KOPT-K1 (cell line): Measurements from ENCODE around the gene SZT2.
"Not testable (repeated sequence)": the region's sequence is repeated elsewhere in the genome, so short reads cannot be mapped to it uniquely, and the experiment has no call there.

ENCODE experiments used
- H3K27ac ChIP-seq: fragments of 200-600 bp; sonication (generic); 2 replicates; pipeline ENCODE4 v1.5.1; 2016; ENCODE audit warnings: antibody characterized with exemption, mild to moderate bottlenecking, low read depth, low read length; ENCODE audit not compliant: poor library complexity, severe bottlenecking
- H3K36me3 ChIP-seq: fragments of 200-600 bp; sonication (generic); 2 replicates; pipeline ENCODE4 v1.5.1; 2017; ENCODE audit warnings: antibody characterized with exemption, mild to moderate bottlenecking, low read length, moderate library complexity; ENCODE audit not compliant: insufficient read depth
- H3K9me3 ChIP-seq: fragments of 200-600 bp; sonication (generic); 2 replicates; pipeline ENCODE4 v1.5.1; 2017; ENCODE audit warnings: antibody characterized with exemption, low read length, mild to moderate bottlenecking; ENCODE audit not compliant: insufficient read depth, poor library complexity, severe bottlenecking

SZT2 gene

DNA sequence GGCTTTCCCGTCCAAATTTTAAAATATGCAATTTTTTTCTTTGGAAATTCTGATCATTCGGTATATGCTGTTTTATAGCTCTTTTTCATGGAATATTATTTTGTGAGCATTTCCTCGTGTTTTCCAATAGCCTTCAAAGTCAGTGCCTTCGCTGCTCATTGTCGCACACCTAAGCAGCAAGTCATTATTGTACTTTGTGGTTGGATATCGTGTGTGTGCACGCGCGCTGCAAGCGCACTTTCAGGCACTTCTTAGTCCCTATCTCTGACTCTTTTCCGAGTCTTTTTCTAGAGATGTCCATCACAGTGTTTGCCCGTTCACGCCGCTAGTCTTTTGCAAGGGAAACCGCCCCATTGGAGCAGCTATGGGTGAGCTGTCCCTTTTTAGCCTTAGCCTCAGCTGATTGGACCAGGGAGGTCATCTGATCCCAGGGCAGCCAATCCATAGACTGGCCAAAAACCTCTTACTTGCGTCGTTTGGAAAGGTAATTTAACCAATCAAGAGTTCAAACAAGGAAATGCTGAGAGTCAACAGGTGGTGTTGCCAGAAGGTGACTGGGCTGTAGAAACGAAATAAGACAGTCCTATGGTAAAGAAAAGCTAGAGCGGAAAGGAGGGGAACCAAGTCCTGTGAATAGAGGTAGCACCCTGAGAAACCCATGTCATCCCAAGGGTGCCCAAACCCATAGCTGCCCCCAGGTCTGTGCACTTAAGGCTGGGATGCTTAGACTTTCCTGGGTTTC, 64.7 kb downstream of the SZT2 start:
- Histone ChIP-seq H3K9me3 (no peaks in the 10 kb centered on the region), H3K27ac (peak overlapping the region; percentile 51), H3K36me3 (peaks cover 33% of the 10 kb centered on the region)

DNA sequence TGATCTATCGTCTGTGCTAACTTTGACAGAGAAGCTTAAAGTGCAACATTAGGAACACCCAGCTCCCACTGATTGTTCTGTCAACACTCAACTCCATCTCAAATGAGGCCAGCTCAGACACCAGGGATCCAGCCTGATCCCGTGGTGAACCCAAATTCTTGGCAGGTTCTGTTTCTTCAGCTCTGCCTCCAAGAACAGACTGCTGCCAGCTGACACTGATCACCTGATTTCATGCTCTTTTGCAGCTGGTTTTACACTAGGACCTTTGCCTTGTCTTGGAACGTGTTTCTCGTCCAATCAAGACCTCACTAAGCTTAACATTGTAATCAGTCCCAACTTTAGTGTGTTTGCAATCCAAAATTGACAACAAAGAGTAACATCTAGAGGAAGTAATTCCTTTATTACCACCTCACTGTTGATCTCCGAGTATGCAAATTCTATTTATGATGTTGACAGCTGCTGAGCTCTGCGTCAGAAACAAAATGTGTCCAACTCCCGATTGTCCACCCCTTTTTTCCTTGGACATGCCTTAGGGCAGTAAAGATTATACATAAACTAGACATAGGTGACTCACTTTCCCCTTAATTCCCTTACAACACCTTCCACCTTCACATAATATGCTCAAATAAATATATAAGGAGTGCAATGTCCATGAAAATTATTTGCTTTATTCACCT, 65.7 kb downstream of the SZT2 start:
- H3K36me3 ChIP-seq: peaks cover 24% of the 10 kb centered on the region
- H3K27ac ChIP-seq: no peak overlapping the region
- no peaks in the 10 kb centered on the region for H3K9me3 ChIP-seq

DNA sequence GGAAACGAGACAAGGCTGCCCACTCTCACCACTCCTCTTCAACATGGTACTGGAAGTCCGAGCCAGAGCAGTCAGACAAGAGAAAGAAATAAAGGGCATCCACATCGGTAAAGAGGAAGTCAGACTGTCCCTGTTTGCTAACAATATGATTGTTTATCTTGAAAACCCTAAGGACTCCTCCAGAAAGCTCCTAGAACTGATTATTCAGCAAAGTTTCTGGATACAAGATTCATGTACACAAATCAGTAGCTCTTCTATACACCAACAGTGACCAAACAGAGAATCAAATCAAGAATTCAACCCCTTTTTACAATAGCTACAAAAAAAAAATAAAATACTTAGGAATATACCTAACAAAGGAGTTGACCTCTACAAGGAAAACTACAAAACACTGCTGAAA, 68.7 kb downstream of the SZT2 start:
- H3K9me3 ChIP-seq, H3K27ac ChIP-seq, H3K36me3 ChIP-seq: not testable (repeated sequence)

DNA sequence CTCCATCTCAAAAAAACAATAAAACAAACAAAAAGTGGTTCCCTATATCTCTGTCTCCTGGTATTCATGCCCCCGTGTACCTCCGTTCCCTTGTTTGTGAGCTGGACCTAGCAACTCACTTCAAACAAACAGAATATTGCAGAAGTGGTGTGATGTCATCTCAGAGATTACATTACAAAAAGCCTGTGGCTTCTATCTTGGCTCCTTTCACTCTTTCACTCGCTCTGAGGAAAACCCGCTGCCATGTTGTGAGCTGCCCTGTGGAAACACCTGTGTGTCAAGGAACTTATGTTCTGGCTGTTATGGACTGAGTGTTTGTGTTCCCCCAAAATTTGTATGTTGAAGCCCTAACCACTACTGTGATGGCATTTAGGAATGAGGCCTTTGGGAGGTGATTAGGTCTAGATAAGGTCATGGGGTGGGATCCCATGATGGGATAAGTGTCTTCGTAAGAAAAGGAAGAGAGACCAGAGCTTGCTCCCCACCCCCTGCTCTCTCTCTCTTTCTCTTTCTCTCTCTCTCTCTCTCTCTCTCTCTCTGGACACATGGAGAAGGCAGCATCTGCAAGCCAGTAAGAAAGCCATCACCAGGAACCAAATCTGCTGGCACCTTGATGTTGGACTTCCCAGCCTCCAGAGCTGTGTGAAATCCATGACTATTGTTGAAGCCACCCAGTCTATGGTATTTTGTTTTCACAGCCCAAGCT, 71.4 kb downstream of the SZT2 start:
- no peak overlapping the region for H3K27ac ChIP-seq

DNA sequence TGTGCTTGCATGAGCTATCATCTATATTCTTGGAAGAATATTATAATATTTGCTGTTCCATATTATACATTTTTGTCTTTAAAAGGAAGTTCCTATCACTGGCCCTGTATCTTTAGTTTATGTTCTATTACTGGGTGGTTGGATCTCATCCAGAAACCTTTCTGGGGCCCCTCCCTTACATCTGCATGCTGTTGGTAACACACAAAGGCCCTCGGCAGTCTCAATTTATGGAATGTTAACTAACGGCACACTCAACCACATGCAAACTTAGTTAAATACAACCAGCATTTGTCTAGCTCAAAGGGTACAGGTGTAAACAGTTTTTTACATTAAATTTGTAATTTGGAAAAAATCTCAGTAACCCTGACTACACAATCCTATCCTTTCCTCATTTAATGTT, 73.8 kb downstream of the SZT2 start:
- Histone ChIP-seq H3K27ac (no peak overlapping the region), H3K9me3 (no peaks in the 10 kb centered on the region), H3K36me3 (no peaks in the 10 kb centered on the region)

More for the DNA sequence above, 71.4 kb downstream of the SZT2 start:
- Histone ChIP-seq H3K36me3 (no peaks in the 10 kb centered on the region), H3K9me3 (no peaks in the 10 kb centered on the region)

DNA sequence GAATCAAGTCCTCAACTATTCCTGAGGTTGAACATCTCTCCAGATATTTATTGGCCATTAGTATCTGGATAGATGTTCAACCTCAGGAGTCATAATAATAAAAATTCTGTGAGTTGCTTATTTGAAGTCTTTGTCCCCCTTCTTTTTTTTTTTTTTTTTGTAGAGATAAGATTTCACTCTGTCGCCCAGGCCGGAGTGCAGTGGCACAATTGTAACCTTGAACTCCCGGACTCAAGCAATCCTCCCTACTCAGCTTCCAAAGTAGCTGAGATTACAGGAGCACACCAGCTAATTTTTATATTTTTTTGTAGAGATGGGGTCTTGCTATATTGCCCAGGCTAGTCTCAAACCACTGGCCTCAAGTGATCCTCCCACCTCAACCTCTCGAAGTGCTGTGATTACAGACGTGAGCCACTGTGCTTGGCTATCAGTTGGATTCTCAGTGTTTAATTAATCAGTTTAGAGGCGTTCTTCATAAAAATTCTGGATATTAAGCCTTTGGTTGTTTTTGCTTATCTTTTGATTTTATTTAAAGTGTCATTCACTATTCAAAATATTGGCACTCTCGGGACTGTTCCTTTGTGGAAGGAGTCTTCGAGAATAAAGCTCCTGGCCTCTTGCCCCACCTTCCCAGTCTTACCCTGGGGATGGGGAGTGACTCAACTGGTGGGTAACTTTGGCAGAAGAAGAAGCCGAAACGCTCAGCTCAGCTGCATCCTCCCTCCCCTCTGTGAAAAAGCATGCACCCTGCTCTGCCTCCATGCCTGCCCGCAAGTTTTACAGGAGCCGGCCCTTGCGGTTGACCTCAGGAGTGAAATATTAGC, 75.2 kb downstream of the SZT2 start:
- Histone ChIP-seq H3K9me3 (no peaks in the 10 kb centered on the region), H3K36me3 (no peaks in the 10 kb centered on the region), H3K27ac (no peak overlapping the region)

DNA sequence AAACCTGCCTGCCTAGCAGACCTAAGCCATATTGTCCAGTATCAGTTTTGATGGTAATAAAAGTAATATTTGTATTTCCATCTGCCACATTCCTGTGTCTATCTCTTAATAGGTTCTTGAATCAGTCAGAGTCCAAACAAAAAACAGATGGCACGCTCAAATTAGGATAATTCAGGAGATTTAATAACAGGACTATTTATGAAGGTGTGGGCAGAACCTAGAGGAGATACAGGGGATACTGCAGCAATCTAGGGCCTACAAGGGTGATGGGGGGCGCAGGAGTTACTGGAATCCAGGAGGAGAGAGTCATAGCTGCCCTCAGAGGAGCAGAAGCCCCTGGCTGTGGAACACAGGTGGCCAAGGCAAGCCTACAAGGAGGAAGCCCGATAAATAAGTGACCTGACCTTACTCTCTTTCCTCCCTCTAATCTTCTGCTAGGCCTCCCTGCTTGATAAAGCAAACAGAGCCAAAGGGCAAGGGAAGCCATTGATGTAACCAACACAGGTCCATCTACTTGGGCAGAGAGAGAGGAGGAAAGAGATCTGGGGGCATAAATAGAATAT, 75.9 kb downstream of the SZT2 start:
- Histone ChIP-seq H3K9me3 (no peaks in the 10 kb centered on the region), H3K27ac (no peak overlapping the region), H3K36me3 (no peaks in the 10 kb centered on the region)

DNA sequence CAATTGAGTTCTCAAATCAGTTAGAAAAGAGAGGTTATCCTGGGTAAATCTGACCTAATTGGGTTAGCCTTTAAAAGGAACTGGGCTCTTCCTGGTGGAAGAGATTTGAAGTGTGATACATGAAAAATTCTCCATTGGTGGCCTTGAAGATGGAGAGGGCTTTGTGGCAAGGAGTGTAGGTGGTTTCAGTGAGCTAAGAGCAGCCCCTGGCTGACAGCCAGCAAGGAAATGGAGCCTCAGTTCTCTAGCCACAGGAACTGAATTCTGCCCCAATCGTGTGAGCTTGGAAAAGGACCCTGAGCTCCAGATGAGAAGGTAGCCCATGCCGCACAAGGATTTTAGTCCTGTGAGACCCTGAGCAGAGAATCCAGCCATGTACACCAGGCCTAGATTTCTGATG, 76.7 kb downstream of the SZT2 start:
- Histone ChIP-seq H3K9me3 (no peaks in the 10 kb centered on the region), H3K27ac (no peak overlapping the region), H3K36me3 (no peaks in the 10 kb centered on the region)

DNA sequence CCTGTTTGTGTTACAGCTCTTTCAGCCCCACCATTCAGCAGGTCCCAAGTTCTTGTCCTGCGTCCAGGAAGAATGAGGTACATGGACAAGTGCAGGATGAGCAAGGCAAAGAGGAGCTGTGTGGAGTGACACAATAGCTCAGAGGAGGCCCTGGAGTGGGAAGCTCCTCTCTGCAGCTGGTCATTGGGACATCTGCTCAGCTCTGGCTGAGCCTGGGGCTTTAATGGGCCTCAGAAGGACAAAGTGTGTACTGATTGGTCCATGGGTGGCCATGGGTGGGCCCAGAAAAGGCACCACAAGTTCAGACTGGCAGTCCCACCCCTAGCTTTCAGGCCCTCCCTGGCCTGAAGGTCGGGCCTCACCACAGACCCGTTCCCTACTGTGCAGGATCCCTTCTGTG, 78.7 kb downstream of the SZT2 start:
- no peak overlapping the region for H3K27ac ChIP-seq
- H3K9me3 ChIP-seq: no peaks in the 10 kb centered on the region
- H3K36me3 ChIP-seq: no peaks in the 10 kb centered on the region

DNA sequence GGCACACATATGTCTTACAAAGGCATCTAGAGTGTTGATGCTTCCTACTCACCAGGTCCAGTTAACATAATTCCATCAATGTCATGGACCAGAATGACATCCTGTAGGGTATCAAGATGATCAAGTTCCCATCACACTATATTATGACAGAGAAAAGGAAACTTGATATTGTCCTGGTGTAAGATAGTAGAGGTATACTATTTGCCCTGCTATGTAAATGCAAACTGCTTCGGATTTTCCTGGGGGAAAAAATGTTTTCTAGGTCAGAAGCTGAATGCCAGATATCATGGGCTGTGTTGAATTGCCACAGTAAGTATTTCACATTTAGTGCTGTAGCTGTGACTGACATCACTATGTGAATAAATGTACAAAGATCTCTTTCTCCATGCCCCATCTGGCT, 80.2 kb downstream of the SZT2 start:
- H3K36me3 ChIP-seq: no peaks in the 10 kb centered on the region
- H3K27ac ChIP-seq: no peak overlapping the region
- H3K9me3 ChIP-seq: no peaks in the 10 kb centered on the region

DNA sequence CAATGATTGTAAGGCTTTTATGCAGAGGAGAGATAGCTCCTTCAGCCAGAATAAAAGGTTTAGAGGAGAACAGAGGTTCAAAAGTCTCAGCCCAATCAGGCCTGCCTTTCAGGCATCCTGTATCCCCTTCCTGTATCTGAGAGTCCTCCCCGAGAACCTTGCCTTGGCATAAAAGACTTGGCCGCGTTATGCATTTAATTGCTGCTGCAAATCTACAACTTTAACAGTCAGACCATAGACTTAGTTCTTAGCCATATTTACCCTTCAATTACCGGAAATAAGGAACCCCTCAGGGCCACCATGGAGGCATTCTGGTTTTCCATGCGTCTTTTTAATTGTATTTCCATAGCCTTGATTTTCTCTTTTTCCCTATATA, 82.4 kb downstream of the SZT2 start:
- Histone ChIP-seq H3K9me3 (no peaks in the 10 kb centered on the region), H3K36me3 (no peaks in the 10 kb centered on the region), H3K27ac (no peak overlapping the region)

DNA sequence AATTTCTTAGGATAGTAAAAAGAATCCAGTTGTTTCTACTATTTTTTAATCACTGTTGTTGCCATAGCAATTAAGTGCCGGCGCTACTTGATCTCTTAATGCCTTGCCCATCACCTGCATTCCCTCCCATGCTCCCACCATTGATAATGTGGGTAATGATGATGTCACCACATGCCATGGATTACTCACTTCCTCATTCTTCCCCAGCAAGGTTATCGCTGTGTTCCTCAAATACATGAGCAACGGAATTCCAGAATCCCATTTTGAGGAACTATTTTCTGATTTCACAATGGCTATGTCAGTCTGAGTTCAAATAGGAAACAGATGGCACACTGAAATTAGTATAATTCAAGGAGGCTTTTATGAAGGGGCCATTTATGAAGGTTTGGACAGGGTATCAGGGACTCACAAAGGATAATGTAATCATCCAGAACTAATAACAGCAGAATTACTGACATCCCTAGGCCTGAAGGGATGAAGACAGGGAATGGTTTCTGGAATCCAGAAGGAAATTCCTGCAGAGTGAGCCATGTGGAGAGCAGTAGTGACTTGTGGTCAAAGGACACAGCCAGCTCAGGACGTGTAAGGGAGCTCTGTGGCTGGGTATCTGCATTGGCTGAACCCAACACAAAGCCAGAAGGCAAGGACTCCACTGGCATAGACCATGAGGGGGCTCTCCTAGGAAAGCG, 82.9 kb downstream of the SZT2 start:
- H3K36me3 ChIP-seq, H3K9me3 ChIP-seq, H3K27ac ChIP-seq: not testable (repeated sequence)

DNA sequence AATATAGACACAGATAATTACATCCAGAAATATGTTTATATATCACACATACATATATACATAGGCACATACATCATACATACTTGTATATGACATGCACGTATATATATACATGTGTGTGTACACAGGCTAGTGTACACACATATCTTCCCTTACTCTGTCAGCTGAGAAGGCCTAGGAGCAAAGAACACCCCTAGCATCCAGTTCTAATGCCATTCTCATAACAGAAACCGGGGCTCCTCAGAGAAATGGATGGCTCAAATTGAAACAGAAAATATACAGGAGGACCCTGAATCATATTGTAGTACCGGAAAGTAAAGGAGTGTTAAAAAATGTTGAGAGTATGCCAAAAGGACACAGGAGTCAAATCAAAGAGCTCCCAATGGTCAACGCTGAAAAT, 83.8 kb downstream of the SZT2 start:
- Histone ChIP-seq H3K27ac (no peak overlapping the region), H3K9me3 (no peaks in the 10 kb centered on the region)

DNA sequence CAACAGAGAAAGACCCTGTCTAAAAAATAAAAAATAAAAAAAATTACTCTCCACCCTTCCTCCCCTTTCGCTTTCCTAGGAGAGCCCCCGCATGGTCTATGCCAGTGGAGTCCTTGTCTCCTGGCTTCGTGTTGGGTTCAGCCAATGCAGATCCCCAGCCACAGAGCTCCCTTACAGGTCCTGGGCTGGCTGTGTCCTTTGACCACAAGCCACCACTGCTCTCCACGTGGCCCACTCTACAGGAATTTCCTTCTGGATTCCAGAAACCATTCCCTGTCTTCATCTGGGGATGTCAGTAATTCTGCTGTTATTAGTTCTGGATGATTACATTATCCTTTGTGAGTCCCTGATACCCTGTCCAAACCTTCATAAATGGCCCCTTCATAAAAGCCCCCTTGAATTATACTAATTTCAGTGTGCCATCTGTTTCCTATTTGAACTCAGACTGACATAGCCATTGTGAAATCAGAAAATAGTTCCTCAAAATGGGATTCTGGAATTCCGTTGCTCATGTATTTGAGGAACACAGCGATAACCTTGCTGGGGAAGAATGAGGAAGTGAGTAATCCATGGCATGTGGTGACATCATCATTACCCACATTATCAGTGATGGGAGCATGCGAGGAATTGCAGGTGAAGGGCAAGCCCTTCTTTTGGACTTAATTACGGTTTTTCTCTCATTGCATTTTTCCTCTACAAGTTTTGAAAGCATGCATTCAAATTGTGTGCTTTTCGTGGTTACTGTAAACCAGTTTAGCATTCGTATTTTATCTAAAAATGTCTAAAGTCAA, 86.1 kb downstream of the SZT2 start:
- not testable (repeated sequence) for H3K27ac ChIP-seq, H3K9me3 ChIP-seq, H3K36me3 ChIP-seq

More for the DNA sequence above, 83.8 kb downstream of the SZT2 start:
- no peaks in the 10 kb centered on the region for H3K36me3 ChIP-seq
